ENCODE results near the gene TAF1A.

DNA sequence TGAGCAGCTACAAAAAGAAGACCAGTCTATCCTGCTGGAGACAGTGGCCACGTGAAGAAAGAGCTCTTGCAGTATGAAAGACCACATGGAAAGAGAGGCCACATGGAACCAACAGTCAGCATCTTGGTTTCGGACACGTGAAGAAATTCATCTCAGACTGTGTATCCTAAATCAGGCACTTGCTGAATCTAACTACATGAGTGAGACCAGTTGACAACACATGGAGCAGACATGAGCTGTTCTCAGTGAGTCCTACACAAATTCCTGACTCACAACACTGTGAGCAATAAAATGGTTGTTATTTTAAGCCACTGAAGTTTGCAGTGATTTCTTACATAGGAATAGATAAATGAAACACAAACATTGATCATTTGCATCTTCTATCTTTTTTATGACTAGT, 2.4 kb upstream of the TAF1A start:
- no peak for TF ChIP-seq POLR2A (IDR thresholded peaks at IDR 0.05)
- TF ChIP-seq CTCF (IDR thresholded peaks at IDR 0.05), result no peak

All from Peyer's patch (tissue), 4 donors.